ENCODE measurements around the gene ADCY1.

ADCY1 gene

DNA sequence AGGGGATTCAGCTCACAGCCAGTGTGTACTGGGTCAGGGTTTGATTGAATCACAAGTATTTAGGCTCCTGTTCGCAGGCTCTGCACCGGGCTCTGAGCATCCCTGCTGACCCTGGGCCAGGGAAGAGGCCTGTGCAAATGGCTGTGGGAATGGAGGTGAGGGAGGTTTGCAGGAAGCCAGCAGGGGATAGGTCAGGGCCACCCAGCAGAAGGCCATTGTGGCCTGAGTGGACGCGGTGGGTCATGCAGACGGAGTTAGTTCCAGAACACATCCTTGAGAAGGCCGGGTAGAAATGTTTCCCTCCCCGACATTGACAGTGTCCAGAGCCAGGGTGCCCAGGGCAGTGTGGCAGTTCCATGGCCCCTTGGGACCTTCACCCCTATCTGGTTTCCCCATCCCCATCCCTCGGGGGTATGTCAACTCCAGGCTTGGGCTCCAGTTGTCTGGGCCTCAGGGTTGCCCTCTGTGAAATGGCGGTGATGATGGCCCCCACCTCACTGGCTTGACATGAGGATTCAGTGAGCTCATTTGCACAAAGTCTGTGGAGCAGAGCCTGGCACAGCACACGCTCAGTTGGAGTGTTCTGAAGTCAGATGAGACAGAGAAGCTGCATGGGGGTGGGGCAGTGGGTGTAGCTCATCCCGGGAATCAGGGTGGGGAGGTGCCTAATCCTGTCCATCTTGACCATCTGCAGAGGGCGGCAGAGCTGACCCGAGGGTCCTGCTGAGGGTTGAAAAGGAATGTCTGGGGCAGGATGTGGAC lies 107.6 kb downstream of the ADCY1 start:
- no peak for DNase-seq

DNA sequence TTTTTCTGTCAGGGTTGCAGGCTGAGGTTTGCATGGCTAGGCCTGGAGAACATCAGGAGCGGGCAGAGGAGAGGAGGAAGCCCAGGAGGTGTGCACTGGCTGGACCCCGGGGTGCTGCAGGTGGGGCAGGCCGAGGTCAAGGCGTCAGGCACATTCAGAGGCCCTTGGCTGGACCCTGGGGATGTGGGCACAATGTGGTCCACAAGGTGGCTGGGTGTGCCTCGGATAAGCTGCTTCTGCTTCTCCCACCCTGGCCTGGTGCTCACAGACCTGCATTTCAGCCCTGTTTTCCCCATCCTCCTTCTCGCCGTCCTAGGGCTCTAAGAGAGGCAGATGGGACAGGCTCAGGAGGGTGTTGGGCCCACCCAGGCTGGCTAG lies 108.2 kb downstream of the ADCY1 start:
- DNase-seq, result no peak

DNA sequence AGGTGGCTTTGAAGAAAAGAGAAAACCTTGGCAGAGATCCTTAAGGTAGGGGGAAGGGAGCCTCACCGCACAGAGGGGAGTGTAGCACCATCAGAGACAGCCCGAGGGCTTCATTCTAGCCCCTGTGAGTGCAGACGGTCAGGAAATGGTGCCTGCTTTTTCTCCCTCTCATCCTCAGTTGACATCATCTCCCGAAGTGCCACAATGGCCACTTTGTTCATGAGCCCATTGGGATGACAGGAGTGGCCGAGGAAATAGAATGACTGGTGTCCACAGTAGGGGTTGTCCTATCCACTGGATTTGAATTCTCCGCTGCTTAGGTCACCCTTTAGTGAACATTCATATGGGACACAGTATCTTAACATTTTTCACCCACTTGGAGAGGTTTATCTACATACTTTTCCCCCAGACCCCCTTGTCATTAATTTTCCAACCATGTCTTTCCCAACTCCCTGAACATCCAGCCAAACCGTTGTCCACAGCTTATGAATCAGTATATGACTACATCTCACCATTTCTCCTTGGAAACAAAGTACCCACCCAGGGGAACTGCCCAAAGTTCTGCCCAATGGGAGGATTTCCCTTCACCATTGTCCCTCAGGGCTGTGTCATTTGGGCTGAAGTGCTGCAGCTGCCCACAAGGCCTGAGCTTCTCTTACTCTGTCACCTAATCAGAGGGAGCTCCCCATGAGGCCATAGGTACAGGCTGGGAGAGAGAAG lies 108.8 kb downstream of the ADCY1 start:
- DNase-seq, result no peak

- DNase-seq, result no peak
Measured at GRCh38 chr7:45683556-45684148, 109.5 kb downstream of the ADCY1 start.

DNA sequence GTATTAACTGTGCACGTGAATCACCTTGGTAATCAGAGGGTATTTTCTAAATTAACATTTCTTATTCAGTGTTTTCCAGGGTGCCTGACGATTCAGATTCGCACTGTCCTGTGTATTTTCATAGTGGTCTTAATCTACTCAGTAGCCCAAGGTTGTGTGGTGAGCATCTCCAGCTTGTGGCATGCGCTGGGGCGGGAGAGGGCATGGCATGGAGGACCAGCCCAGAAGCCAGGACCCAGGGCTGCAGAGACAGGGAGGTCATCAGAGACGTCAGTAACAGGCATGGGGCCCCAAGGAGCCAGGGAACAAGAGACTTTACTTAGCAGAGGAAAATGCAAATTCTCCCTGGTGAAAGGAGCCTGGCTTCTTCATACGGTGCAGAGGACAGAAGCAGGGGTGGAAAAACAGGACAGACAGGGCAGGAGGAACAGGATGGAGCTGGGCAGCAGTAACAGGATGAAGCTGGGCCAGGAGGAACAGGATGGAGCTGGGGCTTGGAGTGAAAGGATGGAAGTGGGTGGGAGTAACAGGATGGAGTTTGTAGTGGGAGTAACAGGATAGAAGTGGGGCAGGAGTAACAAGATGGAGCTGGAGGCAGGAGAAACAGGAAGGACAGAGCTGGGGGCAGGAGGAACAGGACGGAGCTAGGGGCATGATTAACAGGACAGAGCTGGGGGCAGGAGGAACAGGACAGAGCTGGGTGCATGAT lies 110.9 kb downstream of the ADCY1 start:
- no peak for DNase-seq

DNA sequence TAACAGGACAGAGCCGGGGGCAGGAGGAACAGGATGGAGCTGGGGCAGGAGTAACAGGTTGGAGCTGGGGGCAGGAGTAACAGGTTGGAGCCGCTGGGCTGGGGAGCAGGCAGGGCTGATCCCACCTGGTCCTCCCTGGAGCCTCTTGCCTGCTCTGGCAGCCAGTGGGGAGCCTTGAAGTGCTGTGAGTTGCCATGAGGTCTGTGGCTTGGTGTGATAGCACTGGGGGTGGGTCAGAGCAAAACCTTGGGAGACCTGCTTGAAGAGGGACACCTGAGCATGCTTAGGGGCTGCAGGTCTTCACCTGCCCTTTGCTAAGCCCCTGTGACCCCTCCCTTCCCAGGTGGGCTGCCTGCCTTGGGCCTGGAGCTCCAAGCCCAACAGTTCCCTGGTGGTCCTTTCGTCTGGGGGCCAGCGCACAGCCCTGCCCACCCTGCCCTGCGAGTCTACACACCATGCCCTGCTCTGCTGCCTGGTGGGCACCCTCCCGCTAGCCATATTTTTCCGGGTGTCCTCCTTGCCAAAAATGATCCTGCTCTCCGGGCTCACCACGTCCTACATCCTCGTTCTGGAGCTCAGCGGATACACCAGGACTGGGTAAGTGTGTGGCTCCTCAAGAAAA lies 111.6 kb downstream of the ADCY1 start:
- DNase-seq, result no peak

- no peak for DNase-seq
Measured at GRCh38 chr7:45686441-45687184, 112.4 kb downstream of the ADCY1 start.

DNA sequence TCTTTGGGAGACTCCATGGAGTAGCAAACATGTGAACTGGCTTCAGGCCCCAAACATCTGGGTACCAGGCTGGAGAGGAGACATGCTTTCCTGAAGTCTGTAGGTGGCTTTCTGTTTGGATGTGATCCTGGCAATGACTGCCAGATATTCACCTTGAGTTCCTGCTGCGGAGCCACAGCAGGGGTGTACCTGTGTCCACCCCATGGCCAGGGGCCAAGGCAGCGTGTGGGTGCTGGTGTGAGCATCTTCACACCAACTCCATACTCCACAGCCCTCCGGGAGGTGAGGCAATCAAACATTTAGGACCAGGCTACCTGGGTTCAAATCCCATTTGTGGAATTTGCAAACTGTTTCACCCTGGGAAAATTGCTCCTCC lies 113.0 kb downstream of the ADCY1 start:
- no peak for DNase-seq

DNA sequence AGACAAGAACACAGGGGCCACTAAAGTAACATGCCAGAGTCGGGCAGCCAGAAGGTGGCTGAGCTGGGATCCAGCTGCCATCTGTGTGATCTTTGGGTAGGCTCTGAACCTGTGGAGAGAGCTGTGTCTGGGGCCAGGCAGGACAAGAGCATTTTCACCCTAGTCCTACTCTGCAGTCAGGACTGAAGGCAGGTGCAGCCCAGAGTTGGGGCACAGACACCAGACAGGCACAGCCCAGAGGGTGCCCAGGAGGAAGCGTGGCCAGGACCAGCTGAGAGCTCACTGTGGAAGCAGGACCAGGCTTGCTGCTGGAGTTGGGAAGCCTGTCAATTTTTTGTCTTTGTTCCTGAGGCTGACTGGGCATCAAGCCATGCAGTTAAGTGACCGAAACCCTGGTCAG lies 113.6 kb downstream of the ADCY1 start:
- no peak for DNase-seq

GRCh38 chr7:45688382-45688781 lies 114.2 kb downstream of the ADCY1 start:
- DNase-seq, result no peak

- no peak for DNase-seq
Measured at GRCh38 chr7:45689011-45689796, 115.0 kb downstream of the ADCY1 start.

GRCh38 chr7:45689797-45690761 lies 115.9 kb downstream of the ADCY1 start:
- DNase-seq, result no peak

DNA sequence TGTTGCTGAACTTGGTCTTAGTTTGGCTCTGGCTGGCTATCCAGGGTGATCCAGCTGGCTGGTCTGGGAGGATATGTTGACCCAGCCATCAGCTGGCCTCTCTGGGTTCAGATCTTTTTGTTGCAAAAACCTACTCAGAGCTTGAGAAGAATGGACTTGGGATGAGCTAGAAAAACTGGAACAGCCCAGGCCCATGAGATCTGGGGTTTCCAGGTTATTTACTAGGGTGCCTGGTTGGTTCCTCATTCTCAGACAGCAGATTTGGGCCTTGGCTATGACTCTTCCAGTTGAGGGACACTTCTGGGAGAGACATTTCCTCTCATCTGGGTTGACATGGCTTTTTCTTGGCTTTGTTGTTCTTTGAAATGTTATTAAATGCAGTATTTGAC lies 116.6 kb downstream of the ADCY1 start:
- DNase-seq, result no peak

DNA sequence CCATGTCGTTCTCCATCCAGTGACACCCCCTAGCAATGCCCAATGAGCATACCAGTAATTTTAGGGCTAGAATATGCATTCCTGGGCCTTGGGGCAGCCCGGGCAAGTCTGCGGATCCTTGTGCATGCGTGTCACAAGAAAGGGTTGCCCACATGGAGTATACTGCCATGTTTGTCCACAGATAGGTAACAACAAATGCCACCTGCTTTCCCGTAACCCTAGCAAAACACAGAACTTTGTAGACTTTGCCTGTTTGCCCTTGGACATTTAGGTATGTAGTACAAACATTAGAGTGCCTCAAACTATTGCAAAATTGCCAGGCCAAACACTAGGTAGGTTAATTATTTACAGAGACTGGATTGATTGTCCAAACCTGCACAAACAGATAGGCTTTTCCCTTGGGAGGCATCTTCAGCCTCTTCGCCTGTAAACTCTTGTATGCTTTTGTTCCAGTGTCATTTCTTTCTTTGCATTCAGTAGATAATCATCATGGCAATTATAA lies 117.0 kb downstream of the ADCY1 start:
- DNase-seq, result no peak

- DNase-seq, result no peak
Measured at GRCh38 chr7:45692031-45692430, 117.9 kb downstream of the ADCY1 start.

DNA sequence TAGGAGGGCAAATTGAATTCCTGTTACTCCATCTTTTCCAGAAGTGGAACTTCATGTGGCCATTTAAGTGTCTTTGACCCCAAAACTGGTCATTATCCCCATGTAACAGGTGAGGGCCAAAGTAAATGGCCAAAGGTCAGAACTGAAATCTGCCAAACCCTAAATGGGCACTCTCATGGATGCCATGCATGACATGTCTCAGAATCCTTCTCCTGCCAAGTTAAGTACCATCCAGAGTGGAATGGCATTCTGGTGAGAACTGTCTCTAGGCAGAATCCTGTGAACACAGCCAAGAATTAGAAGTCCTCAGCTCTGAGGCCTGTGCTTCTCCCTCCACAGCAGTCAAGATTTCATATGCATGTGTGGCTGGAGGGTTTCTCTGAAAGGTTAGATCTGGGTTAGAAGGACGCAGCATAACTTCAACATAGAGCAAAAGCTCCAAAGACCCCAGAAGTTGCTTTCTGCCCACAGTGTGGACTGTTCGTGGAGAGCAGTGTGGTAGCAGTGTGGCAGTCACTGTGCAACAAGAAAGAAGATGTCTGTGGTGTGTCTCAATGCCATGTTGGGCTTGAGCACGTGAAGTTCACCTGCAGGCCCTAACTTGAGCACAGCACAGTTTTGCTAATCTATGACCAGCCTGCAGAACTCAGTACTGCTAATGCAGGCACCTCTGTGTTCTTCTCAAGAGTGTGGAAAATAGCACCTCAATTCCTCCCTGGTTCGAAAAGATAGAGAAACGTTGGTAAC lies 121.3 kb downstream of the ADCY1 start:
- DNase-seq, result no peak

DNA sequence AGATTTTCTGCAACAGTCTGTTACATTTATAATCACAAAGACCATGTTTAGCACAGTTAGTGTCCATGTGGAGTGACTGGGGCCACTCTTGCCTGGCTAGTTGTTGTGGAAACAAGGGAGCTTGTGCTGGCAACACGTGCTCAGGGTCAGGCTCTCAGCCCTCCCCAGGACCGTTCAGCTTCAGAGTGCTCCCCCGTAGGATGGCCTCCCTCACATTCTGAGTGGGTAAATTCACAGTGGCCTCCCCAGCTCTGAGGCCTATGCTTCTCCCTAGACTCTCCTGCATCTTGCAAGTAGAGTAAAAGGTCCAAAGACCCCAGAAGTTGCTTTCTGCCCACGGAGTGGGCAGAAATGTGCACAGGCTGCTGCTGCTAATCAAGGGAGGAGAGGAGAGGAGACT lies 122.3 kb downstream of the ADCY1 start:
- DNase-seq, result no peak

GRCh38 chr7:45697576-45698136 lies 123.5 kb downstream of the ADCY1 start:
- DNase-seq, result no peak
